ENCODE measurements around the gene TMEM221.

Gene TMEM221

DNA sequence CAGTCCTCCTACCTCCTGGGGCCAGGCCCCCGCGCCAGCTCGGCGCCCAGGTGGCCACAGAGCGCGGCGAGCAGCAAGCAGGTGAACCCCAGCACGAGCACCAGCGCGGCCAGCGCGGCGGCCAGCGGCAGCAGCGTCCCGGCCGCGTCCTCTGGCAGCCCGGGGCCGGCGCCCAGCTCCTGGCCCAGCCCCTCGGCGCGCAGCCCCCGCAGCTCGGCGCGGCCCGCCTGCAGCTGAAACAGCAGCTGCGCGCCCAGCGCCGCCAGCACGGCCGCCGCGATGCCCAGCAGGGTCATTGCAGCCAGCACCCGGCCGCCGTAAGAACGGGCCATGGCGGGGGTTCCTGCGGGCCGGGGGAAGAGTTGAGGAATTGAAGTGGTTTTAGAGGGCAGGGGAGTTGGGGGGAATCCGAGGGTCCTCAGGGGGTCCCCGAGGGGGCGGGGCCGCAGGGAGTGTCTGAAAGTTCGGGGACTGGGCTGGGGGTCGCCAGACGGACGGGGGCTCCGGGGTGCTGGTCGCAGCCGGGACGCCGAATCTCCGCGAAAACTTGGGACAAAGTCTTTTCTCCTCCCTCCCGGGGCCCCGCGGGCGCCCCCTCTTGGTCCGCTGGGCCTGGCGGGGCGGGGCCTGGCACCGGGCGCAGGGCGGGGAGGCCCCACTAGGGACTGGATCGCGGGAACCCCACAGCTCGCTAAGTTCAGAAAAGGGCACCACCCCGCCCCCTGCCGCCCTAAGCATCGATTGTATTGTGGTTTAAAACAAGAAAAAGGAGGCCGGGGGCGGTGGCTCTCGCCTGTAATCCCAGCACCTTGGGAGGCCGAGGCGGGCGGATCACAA, at the start of gene TMEM221:
Gene TMEM221 (minus strand): TSS at position 538 of the 837 bp plus-strand sequence. CDS start 206 bp downstream, at position 332.
- TF ChIP-seq EZH2phosphoT487 (IDR thresholded peaks at IDR 0.05; ENCODE audit: low read depth), result no peak
- TF ChIP-seq, protein P1, sequence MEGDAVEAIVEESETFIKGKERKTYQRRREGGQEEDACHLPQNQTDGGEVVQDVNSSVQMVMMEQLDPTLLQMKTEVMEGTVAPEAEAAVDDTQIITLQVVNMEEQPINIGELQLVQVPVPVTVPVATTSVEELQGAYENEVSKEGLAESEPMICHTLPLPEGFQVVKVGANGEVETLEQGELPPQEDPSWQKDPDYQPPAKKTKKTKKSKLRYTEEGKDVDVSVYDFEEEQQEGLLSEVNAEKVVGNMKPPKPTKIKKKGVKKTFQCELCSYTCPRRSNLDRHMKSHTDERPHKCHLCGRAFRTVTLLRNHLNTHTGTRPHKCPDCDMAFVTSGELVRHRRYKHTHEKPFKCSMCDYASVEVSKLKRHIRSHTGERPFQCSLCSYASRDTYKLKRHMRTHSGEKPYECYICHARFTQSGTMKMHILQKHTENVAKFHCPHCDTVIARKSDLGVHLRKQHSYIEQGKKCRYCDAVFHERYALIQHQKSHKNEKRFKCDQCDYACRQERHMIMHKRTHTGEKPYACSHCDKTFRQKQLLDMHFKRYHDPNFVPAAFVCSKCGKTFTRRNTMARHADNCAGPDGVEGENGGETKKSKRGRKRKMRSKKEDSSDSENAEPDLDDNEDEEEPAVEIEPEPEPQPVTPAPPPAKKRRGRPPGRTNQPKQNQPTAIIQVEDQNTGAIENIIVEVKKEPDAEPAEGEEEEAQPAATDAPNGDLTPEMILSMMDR (IDR thresholded peaks at IDR 0.05; ENCODE audit: low read depth, low read length), result no peak
- Histone ChIP-seq H3K79me2 (ENCODE audit: low read length) (no peaks in the 10 kb centered on the region), H3K4me3 (ENCODE audit: low read length) (no peak within 1 kb of the TSS), H3K27me3 (ENCODE audit: low read depth, low read length) (peaks cover 6% of the 10 kb centered on the region; the same call in 1 of the 2 replicates), H3K27ac (ENCODE audit: low read length) (no peak within 1 kb of the TSS), H3K9ac (ENCODE audit: low read length) (no peak within 1 kb of the TSS), H3K36me3 (replicated peaks; ENCODE audit: low read depth, low read length) (no peaks in the 10 kb centered on the region), H2AFZ (ENCODE audit: low read depth, low read length) (no peak within 1 kb of the TSS), H3K9me3 (ENCODE audit: insufficient read depth, low read length) (no peaks in the 10 kb centered on the region), H3K4me1 (ENCODE audit: low read length) (peaks cover 3% of the 10 kb centered on the region; the same call in 1 of the 2 replicates), H4K20me1 (ENCODE audit: insufficient read depth, low read length) (no peaks in the 10 kb centered on the region), H3K4me2 (ENCODE audit: low read length) (no peak within 1 kb of the TSS)

DNA sequence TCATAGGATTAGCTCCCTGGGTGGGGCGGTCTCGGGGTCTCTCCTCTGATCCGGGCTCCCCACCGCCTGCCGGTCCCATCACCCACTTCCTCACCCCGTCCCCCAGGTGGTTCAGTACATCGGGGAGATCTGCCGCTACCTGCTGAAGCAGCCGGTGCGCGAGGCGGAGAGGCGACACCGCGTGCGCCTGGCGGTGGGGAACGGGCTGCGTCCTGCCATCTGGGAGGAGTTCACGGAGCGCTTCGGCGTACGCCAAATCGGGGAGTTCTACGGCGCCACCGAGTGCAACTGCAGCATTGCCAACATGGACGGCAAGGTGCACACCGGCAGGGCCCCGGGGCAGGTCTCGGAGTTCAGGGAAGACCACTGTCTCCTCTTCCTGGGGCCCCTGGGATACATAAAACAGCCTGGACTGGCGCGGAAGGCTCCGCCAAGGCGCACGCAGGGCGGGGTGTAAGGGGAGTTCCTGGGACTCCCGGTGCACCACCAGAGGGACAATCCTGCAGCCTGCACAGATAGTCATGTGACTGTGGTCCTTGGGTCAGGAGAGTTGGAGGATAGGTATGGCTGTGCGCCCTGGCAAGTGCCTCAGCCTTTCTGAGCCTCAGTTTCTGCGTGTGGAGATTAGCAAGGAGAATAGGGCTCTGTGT, 48.8 kb upstream of the TMEM221 start:
- no peaks in the 10 kb centered on the region for H3K9me3 ChIP-seq (ENCODE audit: insufficient read depth, low read length)
- H3K27me3 ChIP-seq (ENCODE audit: low read depth, low read length), result no peaks in the 10 kb centered on the region
- H3K36me3 ChIP-seq (replicated peaks; ENCODE audit: low read depth, low read length), result no peaks in the 10 kb centered on the region
- no peak overlapping the region for H3K4me2 ChIP-seq (ENCODE audit: low read length)
- H3K4me1 ChIP-seq (ENCODE audit: low read length), result peaks cover 7% of the 10 kb centered on the region
- H4K20me1 ChIP-seq (ENCODE audit: insufficient read depth, low read length), result no peaks in the 10 kb centered on the region
- H2AFZ ChIP-seq (ENCODE audit: low read depth, low read length), result no peak overlapping the region
- no peak overlapping the region for H3K27ac ChIP-seq (ENCODE audit: low read length)
- no peak overlapping the region for H3K4me3 ChIP-seq (ENCODE audit: low read length)
- no peak for TF ChIP-seq EZH2phosphoT487 (IDR thresholded peaks at IDR 0.05; ENCODE audit: low read depth)
- H3K9ac ChIP-seq (ENCODE audit: low read length), result no peak overlapping the region
- no peaks in the 10 kb centered on the region for H3K79me2 ChIP-seq (ENCODE audit: low read length)

DNA sequence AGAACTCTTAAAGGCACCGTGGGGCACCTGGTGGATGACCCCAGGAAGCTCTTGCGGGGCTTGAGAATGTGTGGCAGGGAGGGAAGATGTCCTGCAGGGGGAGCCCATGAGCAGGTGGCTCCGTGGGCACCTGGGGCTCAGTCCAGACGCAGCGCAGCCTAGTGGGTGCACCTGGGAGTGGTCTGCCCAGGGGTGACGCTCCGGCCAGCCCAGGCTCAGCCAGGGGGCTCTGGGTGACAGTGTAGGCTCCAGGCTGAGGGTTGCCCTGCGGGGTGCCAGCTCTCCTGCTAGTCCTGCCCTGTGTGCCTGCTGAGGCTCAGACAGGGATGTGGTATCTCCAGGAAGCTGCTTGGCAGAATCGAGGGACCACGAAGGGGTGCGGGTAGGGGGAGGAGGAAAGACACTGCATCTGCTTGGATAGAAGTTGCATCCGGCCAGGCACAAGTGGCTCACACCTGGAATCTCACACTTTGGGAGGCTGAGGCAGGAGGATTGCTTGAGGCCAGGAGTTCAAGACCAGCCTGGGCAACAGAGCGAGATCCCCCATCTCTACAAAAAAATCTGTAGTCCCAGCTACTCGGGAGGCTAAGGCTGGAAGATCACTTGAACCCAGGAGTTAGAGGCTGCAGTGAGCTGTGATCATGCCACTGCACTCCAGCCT, 48.0 kb upstream of the TMEM221 start:
- TF ChIP-seq, protein P1 (IDR thresholded peaks at IDR 0.05; ENCODE audit: low read depth, low read length), result peak; percentile 99
- no peak for TF ChIP-seq EZH2phosphoT487 (IDR thresholded peaks at IDR 0.05; ENCODE audit: low read depth)
- H3K4me2 ChIP-seq (ENCODE audit: low read length), result peak overlapping the region; percentile 54

DNA sequence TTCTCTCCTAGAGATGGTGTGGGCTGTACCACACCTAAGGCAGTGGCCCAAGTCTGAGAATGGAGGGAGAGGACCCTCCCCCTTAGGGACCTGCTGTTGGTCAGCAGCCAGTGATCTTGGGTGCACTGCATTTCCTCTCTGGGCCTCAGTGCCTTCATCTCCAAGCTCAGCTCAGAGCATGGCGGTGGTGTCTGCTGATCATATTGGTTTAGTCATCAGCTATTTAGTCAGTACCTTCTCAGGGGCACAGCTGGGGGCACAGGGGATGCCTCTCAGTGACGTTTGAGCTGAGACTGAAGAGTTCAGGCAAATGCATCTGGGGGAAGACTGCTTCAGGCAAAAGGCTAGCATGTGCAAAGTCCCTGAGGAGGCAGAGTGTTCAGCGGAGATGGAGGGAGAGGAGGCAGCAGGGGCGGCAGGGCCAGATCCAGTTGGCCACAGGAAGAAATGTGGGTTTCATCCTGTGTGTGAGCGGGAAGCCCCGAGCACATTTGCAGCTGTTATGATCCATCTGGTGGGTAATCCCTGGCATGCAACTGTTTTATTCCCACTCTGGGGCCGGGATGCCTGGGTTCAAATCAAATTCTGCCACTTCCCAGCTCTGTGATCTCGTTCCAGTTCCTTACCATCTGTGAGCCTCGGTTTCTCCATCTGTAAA, 47.3 kb upstream of the TMEM221 start:
- Histone ChIP-seq H3K9me3 (ENCODE audit: insufficient read depth, low read length) (no peaks in the 10 kb centered on the region), H4K20me1 (ENCODE audit: insufficient read depth, low read length) (no peaks in the 10 kb centered on the region), H3K36me3 (replicated peaks; ENCODE audit: low read depth, low read length) (no peaks in the 10 kb centered on the region), H3K9ac (ENCODE audit: low read length) (no peak overlapping the region), H3K27ac (ENCODE audit: low read length) (no peak overlapping the region), H3K4me3 (ENCODE audit: low read length) (no peak overlapping the region), H3K4me2 (ENCODE audit: low read length) (peak overlapping the region; percentile 54), H3K79me2 (ENCODE audit: low read length) (no peaks in the 10 kb centered on the region), H2AFZ (ENCODE audit: low read depth, low read length) (no peak overlapping the region), H3K27me3 (ENCODE audit: low read depth, low read length) (no peaks in the 10 kb centered on the region), H3K4me1 (ENCODE audit: low read length) (peaks cover 7% of the 10 kb centered on the region)
- TF ChIP-seq, protein P1 (IDR thresholded peaks at IDR 0.05; ENCODE audit: low read depth, low read length), result no peak
- no peak for TF ChIP-seq EZH2phosphoT487 (IDR thresholded peaks at IDR 0.05; ENCODE audit: low read depth)

More for the DNA sequence above, 48.0 kb upstream of the TMEM221 start:
- H4K20me1 ChIP-seq (ENCODE audit: insufficient read depth, low read length), result no peaks in the 10 kb centered on the region
- H3K4me3 ChIP-seq (ENCODE audit: low read length), result peak overlapping the region; percentile 24; the same call in 1 of the 2 replicates
- peaks cover 7% of the 10 kb centered on the region for H3K4me1 ChIP-seq (ENCODE audit: low read length)
- no peaks in the 10 kb centered on the region for H3K36me3 ChIP-seq (replicated peaks; ENCODE audit: low read depth, low read length)
- no peaks in the 10 kb centered on the region for H3K79me2 ChIP-seq (ENCODE audit: low read length)
- no peaks in the 10 kb centered on the region for H3K27me3 ChIP-seq (ENCODE audit: low read depth, low read length)
- H3K9me3 ChIP-seq (ENCODE audit: insufficient read depth, low read length), result no peaks in the 10 kb centered on the region
- H2AFZ ChIP-seq (ENCODE audit: low read depth, low read length), result no peak overlapping the region
- no peak overlapping the region for H3K27ac ChIP-seq (ENCODE audit: low read length)
- no peak overlapping the region for H3K9ac ChIP-seq (ENCODE audit: low read length)

Data from OCI-LY3 (cell line).